GM12878 (cell line): Measurements from ENCODE around the gene PRF1. TPM values are rescaled to one million over a fixed set of nuclear protein-coding genes. Genes with fewer than 3 reads are reported as not detected.

ENCODE experiments used
- ATAC-seq: fragments of 200-7000 bp; cut with Tn5 transposase; 3 replicates; pipeline ENCODE4 v1.9.1; 2020; ENCODE audit warnings: mild to moderate bottlenecking, moderate library complexity
- BruUV-seq: library from RNA; stranded (reverse); fragments of 400-500 nt; replicated peaks from 2 replicates; lab custom pipeline; 2021; lab: Mats Ljungman, UMichigan
- CTCF ChIA-PET: fragments of 300-600 bp; sonication (Branson Sonifier 250); formaldehyde crosslinking; extraction: SDS; loops from one replicate; lab custom pipeline; 2021; ENCODE audit warnings: inconsistent platforms; lab: Yijun Ruan, JAX
- POLR2A ChIA-PET: fragments of 350-600 bp; formaldehyde crosslinking; extraction: SDS; loops from one replicate; lab custom pipeline; 2021; ENCODE audit warnings: inconsistent platforms; lab: Charles Lee
- RAD21 ChIA-PET: fragments of 300-600 bp; sonication (Branson Sonifier 250); formaldehyde crosslinking; loops from one replicate; lab custom pipeline; 2023; ENCODE audit warnings: antibody characterized with exemption; ENCODE audit not compliant: unreplicated experiment; lab: Charles Lee
- SMC1A ChIA-PET: fragments of 300-600 bp; sonication (Branson Sonifier 250); formaldehyde crosslinking; loops from one replicate; lab custom pipeline; 2023; ENCODE audit not compliant: unreplicated experiment, uncharacterized antibody; lab: Charles Lee
- DNase-seq: peaks from one replicate; pipeline ENCODE4 v3.0.0-alpha.2; 2011; ENCODE audit warnings: low read depth, low spot score
- FAIRE-seq: peaks from 3 replicates; lab custom pipeline; 2011; peaks lifted over from hg19 to GRCh38; lab: Jason Lieb, UNC
- H2AFZ ChIP-seq: 2 replicates; pipeline ENCODE4 v1.6.0; 2011; ENCODE audit warnings: low read depth, low read length, control low read depth; ENCODE audit not compliant: control insufficient read depth
- H3K27ac ChIP-seq: 2 replicates; pipeline ENCODE4 v1.5.1; 2011; ENCODE audit warnings: control low read depth; ENCODE audit not compliant: control insufficient read depth, insufficient read depth
- H3K27me3 ChIP-seq, 2 experiments: replicated peaks in 1 of 2; 2 replicates each; pipeline versions ENCODE4 v1.6.0 to v1.6.1; 2011; ENCODE audit warnings: low read length in 1 of 2; ENCODE audit not compliant: control insufficient read depth in 2 of 2, insufficient read depth in 2 of 2
- H3K36me3 ChIP-seq, 2 experiments: 2 replicates each; pipeline ENCODE4 v1.5.1; 2011; ENCODE audit warnings: low read length in 1 of 2; ENCODE audit not compliant: control insufficient read depth in 2 of 2, insufficient read depth in 2 of 2
- H3K4me1 ChIP-seq: 2 replicates; pipeline ENCODE4 v1.6.1; 2011; ENCODE audit warnings: mild to moderate bottlenecking, low read length, moderate library complexity, mixed read lengths; ENCODE audit not compliant: control insufficient read depth, insufficient read depth
- H3K4me2 ChIP-seq: 2 replicates; pipeline ENCODE4 v1.6.0; 2011; ENCODE audit warnings: control low read depth; ENCODE audit not compliant: control insufficient read depth, insufficient read depth
- H3K4me3 ChIP-seq: fragments of 200-600 bp; sonication (generic); 2 replicates; pipeline ENCODE4 v1.5.1; 2016
- H3K79me2 ChIP-seq: 2 replicates; pipeline ENCODE4 v1.6.0; 2011; ENCODE audit warnings: low read length; ENCODE audit not compliant: control insufficient read depth, insufficient read depth
- H3K9ac ChIP-seq: 2 replicates; pipeline ENCODE4 v1.8.0; 2011; ENCODE audit warnings: low read length, control low read depth, mixed read lengths; ENCODE audit not compliant: control insufficient read depth, insufficient read depth
- H3K9me3 ChIP-seq: replicated peaks from 3 replicates; pipeline ENCODE4 v1.5.1; 2011; ENCODE audit warnings: mild to moderate bottlenecking, low read length; ENCODE audit not compliant: control insufficient read depth, insufficient read depth
- H4K20me1 ChIP-seq: 2 replicates; pipeline ENCODE4 v1.6.0; 2011; ENCODE audit not compliant: control insufficient read depth, insufficient read depth
- CBX5 ChIP-seq: sonication (generic); IDR thresholded peaks from 2 replicates; pipeline ENCODE4 v1.6.1; 2016; ENCODE audit warnings: low read depth, moderate library complexity, mild to moderate bottlenecking, inconsistent platforms
- CHD2 ChIP-seq: IDR thresholded peaks from 2 replicates; pipeline ENCODE4 v1.6.1; 2011; ENCODE audit warnings: low read depth, low read length, improper control_type of control experiment, borderline replicate concordance
- EP300 ChIP-seq, 2 experiments: fragments of 150-350 bp in 1 of 2; IDR thresholded peaks; 2 replicates each; pipeline ENCODE4 v1.6.1; 2011 to 2012; ENCODE audit warnings: low read depth in 2 of 2, low read length in 2 of 2, borderline replicate concordance in 1 of 2, improper control_type of control experiment in 1 of 2, inconsistent platforms in 1 of 2; ENCODE audit not compliant: control insufficient read depth in 1 of 2
- MTA3 ChIP-seq: IDR thresholded peaks from 2 replicates; pipeline ENCODE4 v1.6.1; 2012; ENCODE audit warnings: low read length, inconsistent platforms, borderline replicate concordance
- PAX5 ChIP-seq: IDR thresholded peaks from 2 replicates; pipeline ENCODE4 v1.6.1; 2011; ENCODE audit warnings: low read depth, low read length, borderline replicate concordance
- PML ChIP-seq: IDR thresholded peaks from 2 replicates; pipeline ENCODE4 v1.6.1; 2012; ENCODE audit warnings: low read length, inconsistent platforms
- RAD21 ChIP-seq: IDR thresholded peaks from 2 replicates; pipeline ENCODE4 v1.6.1; 2011; ENCODE audit warnings: mild to moderate bottlenecking, low read depth, low read length, moderate library complexity; ENCODE audit not compliant: insufficient read depth
- RB1 ChIP-seq: fragments of 450-650 bp; formaldehyde crosslinking; IDR thresholded peaks from 2 replicates; pipeline ENCODE4 v1.6.1; 2017; ENCODE audit warnings: mild to moderate bottlenecking, borderline replicate concordance
- SRF ChIP-seq, 2 experiments: IDR thresholded peaks; 2 replicates each; pipeline ENCODE4 v1.6.1; 2011; ENCODE audit warnings: low read depth in 2 of 2, low read length in 2 of 2, mild to moderate bottlenecking in 1 of 2, moderate library complexity in 1 of 2
- SUPT20H ChIP-seq: IDR thresholded peaks from 2 replicates; pipeline ENCODE4 v1.6.1; 2011; ENCODE audit warnings: low read depth, mild to moderate bottlenecking, low read length, moderate library complexity, borderline replicate concordance; ENCODE audit not compliant: control insufficient read depth
- SUZ12 ChIP-seq: fragments of 200-600 bp; sonication (generic); IDR thresholded peaks from one replicate; pipeline ENCODE4 v1.6.1; 2018; ENCODE audit warnings: antibody characterized with exemption, mild to moderate bottlenecking; ENCODE audit not compliant: unreplicated experiment
- TARDBP ChIP-seq: IDR thresholded peaks from 2 replicates; pipeline ENCODE4 v1.6.1; 2016; ENCODE audit warnings: borderline replicate concordance
- ZNF217 ChIP-seq: fragments of 450-650 bp; IDR thresholded peaks from 2 replicates; pipeline ENCODE4 v1.6.1; 2017; ENCODE audit warnings: antibody characterized with exemption, mild to moderate bottlenecking
- ZNF24 ChIP-seq: fragments of 450-650 bp; IDR thresholded peaks from 2 replicates; pipeline ENCODE4 v1.6.1; 2017; ENCODE audit warnings: antibody characterized with exemption, mild to moderate bottlenecking
- ZNF622 ChIP-seq: fragments of 450-650 bp; IDR thresholded peaks from 2 replicates; pipeline ENCODE4 v1.6.1; 2017; ENCODE audit warnings: mild to moderate bottlenecking, inconsistent platforms
- WGBS: methylation state at CpG from one replicate; pipeline ENCODE4 v1.1.6; 2016; ENCODE audit warnings: low lambda C conversion rate; ENCODE audit not compliant: insufficient replicate concordance, insufficient coverage; ENCODE audit errors: missing lambda C conversion rate; 5-methylcytosine and 5-hydroxymethylcytosine counted together
- in situ Hi-C: fragments of 300-500 bp; cut with MboI; formaldehyde crosslinking; loops from 9 replicates; pipeline ENCODE4 v1.14.3; 2018; ENCODE audit warnings: mixed read lengths
- intact Hi-C: fragments of 100-400 bp; cut with micrococcal nuclease; formaldehyde crosslinking; loops from one replicate; pipeline ENCODE4 v1.14.2; 2022; ENCODE audit not compliant: unreplicated experiment
- polyA plus RNA-seq, 11 experiments: library from polyadenylated mRNA; depleted of rRNA in 4 of 11; unstranded in 6 of 11; stranded (reverse) in 5 of 11; fragments of >200 nt; fragmentation: Nextera tagmentation in 4 of 11; fragmentation: Illumina TruSeq in 1 of 11; extraction: Ambion mirVana in 4 of 11; extraction: Trizol in 1 of 11; gene quantifications; 1 replicate in 1 of 11; 2 replicates in 10 of 11; pipeline versions ENCODE4 v1.2.1 to v1.2.3, GENCODE V29; 2011 to 2016; ENCODE audit warnings: inconsistent platforms in 2 of 11, missing spikeins in 2 of 11, low read depth in 1 of 11
- total RNA-seq, 4 experiments: library from RNA; depleted of rRNA in 3 of 4; stranded (reverse); fragments of >200 nt in 3 of 4; fragmentation: Illumina TruSeq in 1 of 4; extraction: Trizol in 1 of 4; gene quantifications; 2 replicates each; pipeline versions ENCODE4 v1.2.1 to v1.2.3, GENCODE V29; 2013 to 2021
- TF ChIP-seq, protein P1 (sequence below): IDR thresholded peaks from 2 replicates; pipeline ENCODE4 v1.6.1; 2012; ENCODE audit warnings: low read depth, low read length, improper control_type of control experiment
- TF ChIP-seq, protein P2 (sequence below): IDR thresholded peaks from 2 replicates; pipeline ENCODE4 v1.6.1; 2012; ENCODE audit warnings: improper control_type of control experiment, low read depth, low read length; ENCODE audit not compliant: insufficient replicate concordance

Gene PRF1
- total and polyA plus RNA-seq, 10 of the 15 experiments (the other 5 are each of a cell fraction or from before 2014, with no cell fraction given), result 0.84 to 15.7 (median 1.3) TPM

DNA sequence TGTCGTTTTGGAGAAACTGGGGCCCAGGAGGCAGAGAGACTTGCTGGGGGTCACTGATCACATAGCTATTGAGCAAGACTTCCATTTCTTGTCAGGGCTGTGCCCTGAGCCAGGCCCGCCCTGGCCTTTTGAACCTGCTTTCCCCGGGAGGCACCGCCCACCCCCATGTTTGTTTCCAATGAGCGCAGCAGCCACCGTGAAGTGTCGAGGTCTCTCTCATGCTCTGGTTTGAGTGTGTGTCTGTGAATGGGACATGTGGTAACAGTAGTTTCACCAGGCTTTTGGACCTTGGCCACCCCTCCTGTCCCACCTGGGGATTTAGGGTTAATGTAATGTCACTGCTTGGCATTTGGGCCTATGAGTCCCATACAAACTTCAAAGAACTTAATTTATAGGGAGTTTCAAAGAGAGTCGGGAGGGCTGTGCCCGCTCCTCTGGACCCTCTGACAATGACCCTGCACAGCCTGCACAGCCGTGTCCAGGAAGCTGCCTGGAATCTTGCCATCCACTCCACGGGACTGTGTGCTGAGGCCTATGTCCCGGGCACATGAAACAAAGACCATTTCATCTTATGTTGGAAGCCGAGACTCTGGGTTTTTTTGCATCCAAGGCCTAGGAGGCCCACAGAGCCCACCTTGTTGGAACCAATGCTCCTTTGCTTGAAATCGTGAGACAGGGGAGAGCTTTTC lies 6.3 kb downstream of the PRF1 start:
- no peak overlapping the region for H3K27ac ChIP-seq
- FAIRE-seq, result no peak

More for the DNA sequence above, 6.3 kb downstream of the PRF1 start:
- H2AFZ ChIP-seq, result no peak overlapping the region
- POLR2A ChIA-PET, result no interaction called here
- no peak overlapping the region for H3K4me2 ChIP-seq
- TF ChIP-seq CHD2 (no peak), ZNF217 (no peak), PML (no peak), SRF (IDR thresholded peaks at IDR 0.05; ENCODE audit: low read depth in 2 of 2, low read length in 2 of 2) (no peak), ZNF622 (no peak), SUPT20H (no peak), MTA3 (no peak), ZNF24 (no peak), TARDBP (no peak), CBX5 (no peak), EP300 (IDR thresholded peaks at IDR 0.05; ENCODE audit: borderline replicate concordance in 1 of 2, control insufficient read depth in 1 of 2, low read depth in 2 of 2, low read length in 2 of 2) (no peak), PAX5 (no peak), RAD21 (no peak), SUZ12 (no peak), RB1 (no peak)
- TF ChIP-seq, protein P1, sequence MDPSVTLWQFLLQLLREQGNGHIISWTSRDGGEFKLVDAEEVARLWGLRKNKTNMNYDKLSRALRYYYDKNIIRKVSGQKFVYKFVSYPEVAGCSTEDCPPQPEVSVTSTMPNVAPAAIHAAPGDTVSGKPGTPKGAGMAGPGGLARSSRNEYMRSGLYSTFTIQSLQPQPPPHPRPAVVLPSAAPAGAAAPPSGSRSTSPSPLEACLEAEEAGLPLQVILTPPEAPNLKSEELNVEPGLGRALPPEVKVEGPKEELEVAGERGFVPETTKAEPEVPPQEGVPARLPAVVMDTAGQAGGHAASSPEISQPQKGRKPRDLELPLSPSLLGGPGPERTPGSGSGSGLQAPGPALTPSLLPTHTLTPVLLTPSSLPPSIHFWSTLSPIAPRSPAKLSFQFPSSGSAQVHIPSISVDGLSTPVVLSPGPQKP, result no peak
- TF ChIP-seq, protein P2, sequence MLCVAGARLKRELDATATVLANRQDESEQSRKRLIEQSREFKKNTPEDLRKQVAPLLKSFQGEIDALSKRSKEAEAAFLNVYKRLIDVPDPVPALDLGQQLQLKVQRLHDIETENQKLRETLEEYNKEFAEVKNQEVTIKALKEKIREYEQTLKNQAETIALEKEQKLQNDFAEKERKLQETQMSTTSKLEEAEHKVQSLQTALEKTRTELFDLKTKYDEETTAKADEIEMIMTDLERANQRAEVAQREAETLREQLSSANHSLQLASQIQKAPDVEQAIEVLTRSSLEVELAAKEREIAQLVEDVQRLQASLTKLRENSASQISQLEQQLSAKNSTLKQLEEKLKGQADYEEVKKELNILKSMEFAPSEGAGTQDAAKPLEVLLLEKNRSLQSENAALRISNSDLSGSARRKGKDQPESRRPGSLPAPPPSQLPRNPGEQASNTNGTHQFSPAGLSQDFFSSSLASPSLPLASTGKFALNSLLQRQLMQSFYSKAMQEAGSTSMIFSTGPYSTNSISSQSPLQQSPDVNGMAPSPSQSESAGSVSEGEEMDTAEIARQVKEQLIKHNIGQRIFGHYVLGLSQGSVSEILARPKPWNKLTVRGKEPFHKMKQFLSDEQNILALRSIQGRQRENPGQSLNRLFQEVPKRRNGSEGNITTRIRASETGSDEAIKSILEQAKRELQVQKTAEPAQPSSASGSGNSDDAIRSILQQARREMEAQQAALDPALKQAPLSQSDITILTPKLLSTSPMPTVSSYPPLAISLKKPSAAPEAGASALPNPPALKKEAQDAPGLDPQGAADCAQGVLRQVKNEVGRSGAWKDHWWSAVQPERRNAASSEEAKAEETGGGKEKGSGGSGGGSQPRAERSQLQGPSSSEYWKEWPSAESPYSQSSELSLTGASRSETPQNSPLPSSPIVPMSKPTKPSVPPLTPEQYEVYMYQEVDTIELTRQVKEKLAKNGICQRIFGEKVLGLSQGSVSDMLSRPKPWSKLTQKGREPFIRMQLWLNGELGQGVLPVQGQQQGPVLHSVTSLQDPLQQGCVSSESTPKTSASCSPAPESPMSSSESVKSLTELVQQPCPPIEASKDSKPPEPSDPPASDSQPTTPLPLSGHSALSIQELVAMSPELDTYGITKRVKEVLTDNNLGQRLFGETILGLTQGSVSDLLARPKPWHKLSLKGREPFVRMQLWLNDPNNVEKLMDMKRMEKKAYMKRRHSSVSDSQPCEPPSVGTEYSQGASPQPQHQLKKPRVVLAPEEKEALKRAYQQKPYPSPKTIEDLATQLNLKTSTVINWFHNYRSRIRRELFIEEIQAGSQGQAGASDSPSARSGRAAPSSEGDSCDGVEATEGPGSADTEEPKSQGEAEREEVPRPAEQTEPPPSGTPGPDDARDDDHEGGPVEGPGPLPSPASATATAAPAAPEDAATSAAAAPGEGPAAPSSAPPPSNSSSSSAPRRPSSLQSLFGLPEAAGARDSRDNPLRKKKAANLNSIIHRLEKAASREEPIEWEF, result no peak
- TF ChIP-seq, all 136 proteins: peak for 0
- WGBS, result 68% methylated on average over 14 of the region's 14 CpGs
- no peaks in the 10 kb centered on the region for H3K36me3 ChIP-seq
- DNase-seq (no peak), ATAC-seq (no peak)
- H3K9ac ChIP-seq, result no peak overlapping the region
- no peaks in the 10 kb centered on the region for H3K27me3 ChIP-seq
- ChIA-PET CTCF (no interaction called here), SMC1A (no interaction called here), RAD21 (no interaction called here)
- in situ Hi-C loops (no loop called here), intact Hi-C loops (no loop called here)
- peaks cover 1% of the 10 kb centered on the region for H3K4me1 ChIP-seq
- no TSS peak for BruUV-seq
- H3K79me2 ChIP-seq, result no peaks in the 10 kb centered on the region
- H3K4me3 ChIP-seq, result no peak overlapping the region
- H4K20me1 ChIP-seq, result no peaks in the 10 kb centered on the region
- no peaks in the 10 kb centered on the region for H3K9me3 ChIP-seq
